MM.1S (cell line): ENCODE data around the gene CARD16.

Experiments used
- EZH2 ChIP-seq: fragments of 300-600 bp; sonication (generic); optimal IDR thresholded peaks from 2 replicates; pipeline ENCODE3; 2017; ENCODE audit warnings: low read depth, mild to moderate bottlenecking, antibody characterized with exemption, low read length, mixed read lengths
- EZH2phosphoT487 ChIP-seq: fragments of 300-600 bp; sonication (generic); IDR thresholded peaks from 2 replicates; pipeline ENCODE4 v1.6.1; 2018; ENCODE audit warnings: antibody characterized with exemption, low read length
- TF ChIP-seq, protein P1 (sequence below): fragments of 300-600 bp; sonication (generic); IDR thresholded peaks from 2 replicates; pipeline ENCODE4 v1.5.1; 2016; ENCODE audit warnings: antibody characterized with exemption, low read length, mixed read lengths

DNA sequence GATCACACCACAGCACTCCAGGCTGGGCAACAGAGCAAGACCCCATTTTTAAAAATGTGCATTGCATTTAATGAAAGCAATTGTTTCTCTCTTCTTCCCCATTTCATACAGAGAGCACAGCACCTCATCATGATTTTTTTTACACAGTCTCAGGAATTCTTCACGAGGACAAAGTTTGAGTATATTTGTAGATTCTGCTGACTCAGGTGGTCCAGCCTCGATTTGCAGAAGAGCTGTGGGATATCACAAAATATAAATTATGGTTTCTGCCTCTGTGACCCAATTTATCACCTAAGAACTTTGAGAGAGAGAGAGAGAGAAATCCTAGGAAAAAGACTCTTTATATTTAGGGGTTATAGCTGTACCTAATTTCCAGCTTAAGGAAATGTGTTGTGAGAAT lies 42.0 kb downstream of the CARD16 start:
- TF ChIP-seq, protein P1, sequence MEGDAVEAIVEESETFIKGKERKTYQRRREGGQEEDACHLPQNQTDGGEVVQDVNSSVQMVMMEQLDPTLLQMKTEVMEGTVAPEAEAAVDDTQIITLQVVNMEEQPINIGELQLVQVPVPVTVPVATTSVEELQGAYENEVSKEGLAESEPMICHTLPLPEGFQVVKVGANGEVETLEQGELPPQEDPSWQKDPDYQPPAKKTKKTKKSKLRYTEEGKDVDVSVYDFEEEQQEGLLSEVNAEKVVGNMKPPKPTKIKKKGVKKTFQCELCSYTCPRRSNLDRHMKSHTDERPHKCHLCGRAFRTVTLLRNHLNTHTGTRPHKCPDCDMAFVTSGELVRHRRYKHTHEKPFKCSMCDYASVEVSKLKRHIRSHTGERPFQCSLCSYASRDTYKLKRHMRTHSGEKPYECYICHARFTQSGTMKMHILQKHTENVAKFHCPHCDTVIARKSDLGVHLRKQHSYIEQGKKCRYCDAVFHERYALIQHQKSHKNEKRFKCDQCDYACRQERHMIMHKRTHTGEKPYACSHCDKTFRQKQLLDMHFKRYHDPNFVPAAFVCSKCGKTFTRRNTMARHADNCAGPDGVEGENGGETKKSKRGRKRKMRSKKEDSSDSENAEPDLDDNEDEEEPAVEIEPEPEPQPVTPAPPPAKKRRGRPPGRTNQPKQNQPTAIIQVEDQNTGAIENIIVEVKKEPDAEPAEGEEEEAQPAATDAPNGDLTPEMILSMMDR, result no peak
- TF ChIP-seq EZH2 (no peak), EZH2phosphoT487 (no peak)
